Hematopoietic multipotent progenitor cell treated with erythropoietin and hydrocortisone succinate and interleukin-3 and kit ligand, for 17 days (in vitro differentiated cells): Measurements from ENCODE around the gene GALC.

Source experiments
- DNase-seq: peaks from one replicate; pipeline ENCODE4 v3.0.0-alpha.2; 2015; ENCODE audit warnings: low spot score

GALC gene

DNA sequence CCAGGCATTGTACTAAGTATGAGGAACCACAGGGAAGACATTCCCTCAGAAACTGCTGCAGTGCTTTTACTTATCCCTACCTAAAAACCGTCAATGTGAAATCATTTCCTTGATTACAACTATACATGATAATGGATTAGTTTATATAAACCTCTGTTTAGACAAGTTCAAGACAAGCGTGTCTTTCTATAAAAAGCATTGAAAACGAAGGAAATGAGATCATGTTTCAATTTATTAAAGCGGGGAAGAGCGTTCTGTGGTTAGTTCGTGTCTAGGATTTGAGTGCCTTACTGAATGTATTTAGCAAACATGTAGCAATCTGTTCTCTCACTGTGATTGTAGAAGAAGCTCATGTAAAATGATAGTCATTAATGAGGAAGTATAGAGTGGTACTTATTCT is 37.5 kb downstream of the GALC start:
- DNase-seq = no peak

DNA sequence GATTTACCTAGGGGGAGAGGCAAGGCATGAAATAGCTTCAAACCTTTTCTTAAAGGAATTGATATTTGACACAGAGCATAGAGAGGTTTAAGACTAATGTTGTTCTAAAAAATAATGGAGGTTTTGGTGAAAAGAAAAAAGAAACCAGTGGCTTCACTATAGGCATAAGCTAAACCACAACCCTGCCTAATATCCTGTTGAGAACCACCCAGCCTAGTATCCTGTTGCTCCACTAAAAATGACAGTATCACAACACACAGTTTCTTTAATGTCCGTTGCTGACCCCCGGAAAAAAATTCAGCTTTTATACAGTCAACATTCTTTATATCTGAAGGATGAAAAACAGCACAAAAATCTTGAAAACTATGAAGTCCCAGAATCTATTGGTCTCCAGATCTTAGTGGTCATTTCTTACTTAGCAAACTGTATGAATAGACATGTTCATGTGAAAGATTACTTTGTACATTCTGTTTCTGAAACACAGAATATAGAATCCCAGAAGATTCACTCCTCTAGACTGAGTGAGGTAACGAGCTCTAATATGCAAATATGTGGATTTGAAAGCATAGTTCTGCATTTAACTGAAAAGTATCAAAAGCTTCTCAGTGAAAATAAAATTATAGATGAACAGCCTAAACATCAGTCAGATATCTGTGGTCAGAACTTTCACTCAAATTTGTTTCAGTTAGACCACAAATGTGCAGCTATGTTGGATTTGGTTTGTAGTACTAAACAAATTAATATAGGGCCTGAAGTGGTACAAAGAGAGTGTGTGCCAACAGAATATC is 40.5 kb downstream of the GALC start:
- no peak for DNase-seq

GRCh38 chr14:87944987-87945604 is 47.9 kb downstream of the GALC start:
- DNase-seq = peak; percentile 82

- DNase-seq = no peak
Measured at GRCh38 chr14:87940894-87941293, 52.1 kb downstream of the GALC start.

DNA sequence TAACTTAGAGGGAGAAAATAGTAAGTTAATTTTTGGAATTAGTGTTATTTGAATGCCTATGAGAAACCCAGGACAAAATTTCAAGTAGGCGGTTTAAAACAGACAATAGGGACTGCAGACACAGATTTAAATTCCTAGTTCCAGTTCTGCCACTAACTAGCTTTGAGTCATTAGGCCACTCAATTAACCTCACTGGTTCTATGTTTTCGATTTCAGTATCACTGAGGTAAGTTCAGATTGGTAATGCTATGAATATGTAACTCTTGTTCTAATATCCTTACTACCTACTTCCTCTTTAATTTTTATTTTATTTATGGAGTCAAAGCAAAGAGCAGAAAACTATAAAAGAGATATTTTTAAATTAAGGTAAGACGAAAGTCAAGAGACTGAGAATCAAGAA is 52.6 kb downstream of the GALC start:
- DNase-seq = no peak

DNA sequence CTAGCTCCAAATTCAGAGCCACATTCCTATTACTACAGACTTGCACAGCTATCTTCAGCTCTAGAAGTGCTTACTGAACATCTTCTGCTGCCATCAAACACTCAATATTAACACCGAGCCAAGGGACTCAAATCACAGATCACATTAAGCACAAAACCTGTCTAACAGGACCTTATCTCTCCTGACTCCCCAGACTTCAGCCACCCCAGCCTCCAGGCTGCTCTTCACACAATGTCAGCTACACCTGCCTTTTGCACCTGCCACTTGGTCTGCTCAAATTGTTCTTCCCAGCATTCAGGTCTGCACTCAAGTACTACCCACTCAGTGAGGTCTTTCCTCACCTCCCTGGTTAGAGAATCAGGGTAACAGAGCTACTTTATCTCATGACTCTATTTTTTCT is 57.1 kb downstream of the GALC start:
- DNase-seq = no peak

DNA sequence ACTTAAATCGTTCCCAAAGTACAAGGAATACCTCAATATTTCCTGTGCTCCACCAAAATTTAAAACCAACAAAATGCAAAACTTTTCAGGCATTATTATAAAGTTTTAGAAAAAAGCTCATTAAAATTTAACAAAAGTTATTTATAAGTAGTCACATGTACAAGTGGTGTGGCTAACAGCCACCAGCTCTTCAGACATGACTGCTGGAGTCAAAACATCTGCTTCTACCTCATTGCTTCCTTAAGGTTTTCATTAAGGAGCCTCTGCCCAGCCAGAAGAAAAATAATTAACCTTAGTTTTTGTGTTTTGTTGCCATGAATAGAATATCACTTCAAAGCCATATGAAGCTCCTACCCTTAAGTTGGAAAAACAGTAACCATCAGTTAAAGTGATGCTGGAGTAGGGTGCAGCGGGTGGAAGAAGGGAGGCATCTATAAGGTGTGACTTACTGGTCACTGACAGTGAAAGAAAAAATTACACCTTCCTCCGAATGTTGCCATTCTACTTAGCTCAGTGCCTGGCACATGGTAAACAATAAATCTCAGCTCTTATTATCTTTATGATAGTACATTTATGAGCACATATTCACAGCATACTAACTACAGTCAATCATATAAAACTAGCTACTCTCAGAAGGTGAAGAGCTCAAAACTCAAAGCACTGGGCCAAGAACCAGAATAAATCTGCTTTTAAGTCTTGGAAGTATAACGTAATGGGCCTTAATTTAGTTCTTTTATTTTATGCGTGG is 57.7 kb downstream of the GALC start:
- no peak for DNase-seq

DNA sequence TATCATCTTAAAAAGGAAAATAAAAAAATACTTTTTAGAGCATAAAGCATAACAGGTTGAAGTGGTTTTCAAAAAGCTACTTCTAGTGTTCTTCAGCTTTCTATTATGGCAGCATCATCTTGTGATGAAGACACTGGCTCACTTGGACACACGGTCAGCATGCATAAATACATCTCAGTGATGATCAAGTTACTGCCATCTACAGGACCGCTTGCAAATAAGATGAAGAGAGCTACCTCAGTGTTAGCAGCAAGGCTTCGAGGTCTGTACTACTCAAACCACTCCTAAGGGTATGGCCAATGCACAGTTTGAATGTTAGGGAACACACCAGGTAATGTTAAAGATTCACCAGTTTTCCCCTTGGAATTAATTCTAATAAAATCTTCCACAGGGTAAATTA is 58.8 kb downstream of the GALC start:
- DNase-seq = no peak

DNA sequence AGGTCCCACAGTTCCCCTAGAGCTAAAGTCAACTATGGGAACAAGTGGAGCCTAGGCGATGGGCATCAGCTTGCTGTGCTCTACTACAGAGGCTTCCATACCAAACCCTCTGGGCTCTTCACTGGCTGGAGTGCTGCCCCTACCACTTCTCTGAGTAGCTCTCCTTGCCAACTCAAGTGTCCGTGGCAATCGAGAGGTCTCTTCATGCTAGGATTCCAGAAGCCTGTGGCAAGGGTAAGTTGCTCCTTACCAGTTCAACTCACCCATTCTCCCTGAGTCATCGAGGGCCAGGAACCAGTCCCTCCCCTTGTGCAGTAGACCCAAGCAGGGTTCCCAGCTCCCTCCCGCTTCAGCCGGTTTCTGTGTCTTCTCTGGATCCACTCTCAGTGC is 76.1 kb downstream of the GALC start:
- DNase-seq = no peak

DNA sequence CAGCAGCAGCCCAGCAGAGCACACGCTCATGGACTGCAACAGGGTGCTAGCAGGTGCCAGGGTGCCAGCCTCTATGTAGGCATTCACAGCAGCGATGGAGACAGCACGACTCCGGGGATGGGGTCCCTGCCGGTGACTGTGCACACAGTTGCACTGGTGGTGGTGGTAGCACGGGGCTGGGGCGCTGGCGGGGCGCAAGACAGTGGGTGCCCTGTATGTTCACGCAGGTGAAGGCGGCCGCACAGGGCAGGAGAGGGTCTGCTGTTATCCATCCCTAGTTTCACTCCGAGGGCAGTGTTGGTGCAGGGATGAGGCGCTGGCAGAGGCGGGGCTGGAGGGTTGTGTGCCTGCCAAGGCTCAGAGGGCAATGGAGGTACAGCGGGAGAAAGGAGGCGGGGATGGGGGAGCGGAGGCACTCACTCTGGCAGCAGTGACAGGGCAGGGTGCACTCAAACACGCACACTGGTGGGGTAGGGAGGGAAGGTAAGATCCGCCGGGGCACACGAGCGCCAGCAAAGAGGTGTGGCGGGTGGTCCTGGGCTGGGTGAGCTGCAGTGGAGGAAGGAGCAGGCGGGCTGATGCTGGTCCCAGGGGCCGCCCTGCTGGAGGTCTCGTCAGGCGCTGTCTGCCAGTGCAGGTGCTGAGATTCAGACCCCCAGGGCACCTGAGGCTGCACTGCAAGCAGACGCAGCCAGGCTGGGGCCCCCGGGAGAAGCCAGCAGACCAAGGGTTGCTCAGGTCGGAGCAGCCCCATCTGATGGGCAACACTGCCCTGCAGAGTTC is 76.7 kb downstream of the GALC start:
- no peak for DNase-seq

- DNase-seq = no peak
Measured at GRCh38 chr14:87908550-87908949, 84.4 kb downstream of the GALC start.

DNA sequence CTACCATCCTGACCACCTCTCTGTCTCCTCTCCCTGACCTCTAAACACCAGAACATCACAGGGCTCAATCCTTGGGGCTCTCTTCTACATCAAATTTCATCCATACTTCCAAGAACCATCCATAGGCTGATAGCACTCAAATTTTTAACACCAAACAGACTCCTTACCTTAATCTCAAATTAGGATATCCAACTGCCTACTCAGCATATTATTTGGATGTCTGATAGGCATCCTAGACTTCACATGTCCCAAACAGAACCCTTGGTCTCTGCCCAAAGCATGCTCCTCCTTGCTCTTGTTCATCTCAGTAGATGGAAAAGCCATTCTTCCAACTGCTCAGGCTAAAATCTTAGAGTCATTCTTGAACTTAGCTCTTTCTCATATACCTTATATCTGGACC is 91.3 kb downstream of the GALC start:
- DNase-seq = no peak

DNA sequence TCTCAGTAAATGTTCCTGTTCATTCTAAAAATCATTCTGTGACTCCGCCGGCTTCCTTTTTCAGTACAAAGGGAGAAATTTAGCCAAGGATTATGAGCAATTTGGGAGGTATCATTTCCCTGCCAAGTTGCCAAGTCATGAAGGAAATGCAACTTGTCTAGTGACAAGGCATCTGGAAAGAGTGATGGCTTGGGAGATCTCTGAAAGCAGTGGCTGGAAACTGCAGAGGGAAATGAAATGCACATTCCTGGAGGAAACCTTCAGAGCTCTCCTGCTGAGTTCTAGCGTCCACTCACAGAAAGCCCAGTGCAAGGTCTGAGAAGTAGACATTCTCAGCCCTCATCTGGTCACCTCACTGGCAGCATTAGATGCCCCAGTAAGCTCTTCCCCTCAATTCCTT is 91.7 kb downstream of the GALC start:
- no peak for DNase-seq

DNA sequence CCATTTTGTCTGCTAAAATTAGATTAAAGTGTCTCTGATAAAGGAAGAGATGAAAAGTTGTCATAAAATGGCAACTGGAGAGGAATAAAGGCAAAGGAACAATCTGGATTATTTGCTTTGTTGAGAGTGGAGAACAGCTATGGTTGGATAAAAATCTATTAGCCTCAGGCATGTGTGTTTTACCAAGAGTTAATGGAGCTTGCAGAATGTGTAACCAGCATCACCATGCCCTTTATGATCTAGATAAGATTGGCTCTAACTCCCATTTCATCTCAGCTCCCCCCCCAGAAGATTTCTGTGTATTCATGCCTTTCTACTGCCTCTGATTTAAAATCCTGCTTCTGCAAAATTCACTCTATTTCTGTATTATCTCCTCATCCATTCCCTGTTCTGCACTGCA is 93.8 kb downstream of the GALC start:
- no peak for DNase-seq

GRCh38 chr14:87898301-87898700 is 94.7 kb downstream of the GALC start:
- DNase-seq = no peak

GRCh38 chr14:87896393-87897380 is 96.3 kb downstream of the GALC start:
- DNase-seq = peak; percentile 17

- DNase-seq = no peak
Measured at GRCh38 chr14:87894920-87895319, 98.1 kb downstream of the GALC start.

DNA sequence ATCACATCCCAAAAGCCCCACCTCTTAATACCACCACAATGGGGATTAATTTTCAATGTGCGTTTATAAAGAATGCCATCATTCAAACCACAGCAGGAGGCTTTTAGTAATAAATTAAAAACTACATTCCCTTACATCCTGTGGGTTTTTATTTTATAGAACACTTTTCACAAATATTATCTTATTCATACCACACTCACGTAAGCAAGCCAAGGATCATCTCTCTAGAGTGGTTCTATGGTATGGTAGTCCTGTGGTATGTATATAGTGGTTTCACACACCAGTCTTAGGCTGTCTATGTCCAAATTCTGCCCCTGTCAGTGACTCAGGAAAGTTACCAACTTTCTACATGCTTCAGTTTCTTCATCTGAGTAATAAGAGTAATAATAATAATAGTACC is 100.2 kb downstream of the GALC start:
- no peak for DNase-seq

- peak; percentile 14 for DNase-seq
Measured at GRCh38 chr14:87888136-87888999, 104.6 kb downstream of the GALC start.

- DNase-seq = no peak
Measured at GRCh38 chr14:87883750-87884149, 109.2 kb downstream of the GALC start.
